MCF 10A (cell line): Measurements from ENCODE around the gene TEX52. TPM values are rescaled to one million over a fixed set of nuclear protein-coding genes. Genes with fewer than 3 reads are reported as not detected.

Source experiments
- Bru-seq: library from RNA; stranded (reverse); fragments of 400-500 nt; gene quantifications from one replicate; lab custom pipeline; 2021; lab: Mats Ljungman, UMichigan
- BruChase-seq, 2 experiments: library from RNA; stranded (reverse); fragments of 400-500 nt; gene quantifications; one replicate each; lab custom pipeline; 2021; lab: Mats Ljungman, UMichigan
- BruUV-seq: library from RNA; stranded (reverse); fragments of 400-500 nt; replicated peaks from 2 replicates; lab custom pipeline; 2021; lab: Mats Ljungman, UMichigan
- CTCF ChIA-PET: fragments of 300-600 bp; sonication (Branson Sonifier 250); formaldehyde crosslinking; extraction: SDS; loops from one replicate; lab custom pipeline; 2021; ENCODE audit warnings: antibody characterized with exemption, inconsistent platforms; lab: Yijun Ruan, JAX
- POLR2A ChIA-PET: fragments of 300-600, 350-650 bp; sonication (Branson Sonifier 250); formaldehyde crosslinking; extraction: SDS; loops from one replicate; lab custom pipeline; 2020; ENCODE audit warnings: antibody characterized with exemption, inconsistent platforms; lab: Yijun Ruan, JAX
- DNase-seq: peaks from one replicate; pipeline ENCODE4 v3.0.0-alpha.2; 2018; ENCODE audit not compliant: unreplicated experiment
- H3K27ac Mint-ChIP-seq: one replicate; pipeline ENCODE4 v1.8.0; 2022; ENCODE audit warnings: mild to moderate bottlenecking, low read depth, mixed read lengths; ENCODE audit not compliant: unreplicated experiment
- H3K27me3 Mint-ChIP-seq: one replicate; pipeline ENCODE4 v1.8.0; 2022; ENCODE audit warnings: mixed read lengths; ENCODE audit not compliant: insufficient read depth, unreplicated experiment
- H3K36me3 Mint-ChIP-seq: one replicate; pipeline ENCODE4 v1.8.0; 2022; ENCODE audit warnings: mild to moderate bottlenecking, moderate library complexity, mixed read lengths; ENCODE audit not compliant: insufficient read depth, unreplicated experiment
- H3K4me1 Mint-ChIP-seq: one replicate; pipeline ENCODE4 v1.8.0; 2022; ENCODE audit warnings: mixed read lengths; ENCODE audit not compliant: insufficient read depth, unreplicated experiment
- H3K4me3 Mint-ChIP-seq: one replicate; pipeline ENCODE4 v1.8.0; 2022; ENCODE audit warnings: mild to moderate bottlenecking, moderate library complexity, mixed read lengths; ENCODE audit not compliant: unreplicated experiment
- H3K9me3 Mint-ChIP-seq: one replicate; pipeline ENCODE4 v1.8.0; 2022; ENCODE audit warnings: mixed read lengths; ENCODE audit not compliant: unreplicated experiment
- intact Hi-C: fragments of 100-400 bp; cut with micrococcal nuclease; formaldehyde crosslinking; loops from 2 replicates; pipeline ENCODE4 v1.14.1; 2022
- long read RNA-seq: library from polyadenylated mRNA; stranded (forward); transcript quantifications from one replicate; pipeline ENCODE4 v2.0.0, GENCODE V29; 2022
- total RNA-seq: library from RNA; stranded (reverse); gene quantifications from 2 replicates; pipeline ENCODE4 v1.2.3, GENCODE V29; 2022
- TF ChIP-seq, protein P1 (sequence below): fragments of 200-600 bp; IDR thresholded peaks from one replicate; pipeline ENCODE4 v1.8.0; 2022; ENCODE audit warnings: antibody characterized with exemption, mild to moderate bottlenecking; ENCODE audit not compliant: unreplicated experiment

Gene TEX52
- total RNA-seq (not detected in 2 replicates), Bru-seq, nascent RNA (percentile 10 among the genes with signal in this experiment), BruChase-seq, experiment 1, labeled RNA remaining after a 6-hour chase (percentile 10 among the genes with signal in this experiment), BruChase-seq, experiment 2, labeled RNA remaining after a 2-hour chase (percentile 9 among the genes with signal in this experiment)
- long read RNA-seq, partial matches to known transcripts: 1 of 3 reads
- long read RNA-seq, other reads (novel, unspliced or antisense): 2 of 3 reads

DNA sequence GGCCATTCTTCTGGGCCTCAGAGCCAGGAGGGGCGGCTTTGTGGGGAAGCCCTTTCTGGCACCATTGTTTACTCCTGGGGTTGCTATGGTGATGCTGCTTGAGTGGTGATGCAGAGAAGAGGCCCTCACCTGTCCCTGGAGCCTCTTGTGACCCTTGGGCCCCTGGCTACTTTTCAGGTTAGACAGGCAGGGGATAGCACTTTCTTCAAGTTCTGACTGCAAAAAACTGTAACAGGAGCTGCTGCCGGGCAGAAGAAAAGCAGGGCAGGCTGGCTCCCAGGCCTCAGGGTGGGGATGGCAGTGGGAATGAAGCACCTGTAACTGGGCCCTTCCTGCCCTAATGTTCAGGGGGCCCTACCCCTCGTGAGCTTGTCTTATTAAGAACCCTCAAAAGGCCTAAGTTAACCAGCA, at the start of gene TEX52:
Gene TEX52 (minus strand): TSS at position 19 of the 411 bp plus-strand sequence. CDS start 13 bp downstream, at position 6.
- no peak within 1 kb of the TSS for H3K4me3 Mint-ChIP-seq
- no peak for DNase-seq
- CTCF ChIA-PET: no interaction called here
- H3K36me3 Mint-ChIP-seq: peaks cover 16% of the 10 kb centered on the region
- TF ChIP-seq, protein P1, sequence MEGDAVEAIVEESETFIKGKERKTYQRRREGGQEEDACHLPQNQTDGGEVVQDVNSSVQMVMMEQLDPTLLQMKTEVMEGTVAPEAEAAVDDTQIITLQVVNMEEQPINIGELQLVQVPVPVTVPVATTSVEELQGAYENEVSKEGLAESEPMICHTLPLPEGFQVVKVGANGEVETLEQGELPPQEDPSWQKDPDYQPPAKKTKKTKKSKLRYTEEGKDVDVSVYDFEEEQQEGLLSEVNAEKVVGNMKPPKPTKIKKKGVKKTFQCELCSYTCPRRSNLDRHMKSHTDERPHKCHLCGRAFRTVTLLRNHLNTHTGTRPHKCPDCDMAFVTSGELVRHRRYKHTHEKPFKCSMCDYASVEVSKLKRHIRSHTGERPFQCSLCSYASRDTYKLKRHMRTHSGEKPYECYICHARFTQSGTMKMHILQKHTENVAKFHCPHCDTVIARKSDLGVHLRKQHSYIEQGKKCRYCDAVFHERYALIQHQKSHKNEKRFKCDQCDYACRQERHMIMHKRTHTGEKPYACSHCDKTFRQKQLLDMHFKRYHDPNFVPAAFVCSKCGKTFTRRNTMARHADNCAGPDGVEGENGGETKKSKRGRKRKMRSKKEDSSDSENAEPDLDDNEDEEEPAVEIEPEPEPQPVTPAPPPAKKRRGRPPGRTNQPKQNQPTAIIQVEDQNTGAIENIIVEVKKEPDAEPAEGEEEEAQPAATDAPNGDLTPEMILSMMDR: no peak
- POLR2A ChIA-PET: interaction anchor here (0.7 kb wide), 1 partner anchor 33 kb away, joined by 3 read pairs; no protein-coding TSS in a partner anchor
- BruUV-seq: no TSS peak
- intact Hi-C loops: loop anchor here (10.0 kb wide), 1 partner anchor 178 kb away; no protein-coding TSS in a partner anchor
- H3K4me1 Mint-ChIP-seq: no peaks in the 10 kb centered on the region
- no peaks in the 10 kb centered on the region for H3K27me3 Mint-ChIP-seq
- no peaks in the 10 kb centered on the region for H3K9me3 Mint-ChIP-seq
- H3K27ac Mint-ChIP-seq: no peak within 1 kb of the TSS

DNA sequence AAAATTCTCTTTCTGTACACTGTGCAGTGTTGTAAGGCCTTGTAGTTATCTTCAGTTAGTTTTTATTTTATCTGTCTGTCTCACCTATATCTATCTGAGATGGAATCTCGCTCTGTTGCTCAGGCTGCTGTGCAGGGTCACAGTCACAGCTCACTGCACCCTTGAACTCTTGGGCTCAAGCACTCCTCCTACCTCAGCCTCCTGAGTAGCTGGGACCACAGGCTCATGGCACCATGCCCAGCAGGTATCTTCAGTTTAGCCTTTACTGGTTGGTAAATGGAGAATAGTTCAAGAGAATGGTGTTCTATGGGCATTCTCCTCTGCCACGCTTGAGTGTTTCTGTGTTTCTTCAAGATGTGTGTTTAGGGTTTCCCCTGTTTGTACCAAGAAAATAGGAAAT, 47.4 kb upstream of the TEX52 start:
- CTCF ChIA-PET: interaction anchor here (0.9 kb wide), 1 partner anchor 9 kb away, joined by 4 read pairs; no protein-coding TSS in a partner anchor
- BruUV-seq: no TSS peak
- intact Hi-C loops: no loop called here
- Mint-ChIP-seq H3K27ac (no peak overlapping the region), H3K4me3 (no peak overlapping the region), H3K4me1 (no peaks in the 10 kb centered on the region), H3K9me3 (no peaks in the 10 kb centered on the region), H3K36me3 (peaks cover 17% of the 10 kb centered on the region), H3K27me3 (no peaks in the 10 kb centered on the region)
- TF ChIP-seq, protein P1: no peak
- DNase-seq: no peak
- POLR2A ChIA-PET: no interaction called here

GRCh38 chr12:2902272-2902880, 45.5 kb upstream of the TEX52 start:
- no peak overlapping the region for H3K27ac Mint-ChIP-seq
- TF ChIP-seq, protein P1: no peak
- H3K4me3 Mint-ChIP-seq: no peak overlapping the region
- POLR2A ChIA-PET: interaction anchor here (0.6 to 0.7 kb wide), 2 partner anchors 25 to 139 kb away, joined by 3 read pairs; partner anchors contain the start of genes FOXM1 and RHNO1
- DNase-seq: no peak
- peaks cover 19% of the 10 kb centered on the region for H3K36me3 Mint-ChIP-seq
- no TSS peak for BruUV-seq
- H3K9me3 Mint-ChIP-seq: no peaks in the 10 kb centered on the region
- no peaks in the 10 kb centered on the region for H3K27me3 Mint-ChIP-seq
- H3K4me1 Mint-ChIP-seq: no peaks in the 10 kb centered on the region
- intact Hi-C loops: no loop called here
- CTCF ChIA-PET: no interaction called here

DNA sequence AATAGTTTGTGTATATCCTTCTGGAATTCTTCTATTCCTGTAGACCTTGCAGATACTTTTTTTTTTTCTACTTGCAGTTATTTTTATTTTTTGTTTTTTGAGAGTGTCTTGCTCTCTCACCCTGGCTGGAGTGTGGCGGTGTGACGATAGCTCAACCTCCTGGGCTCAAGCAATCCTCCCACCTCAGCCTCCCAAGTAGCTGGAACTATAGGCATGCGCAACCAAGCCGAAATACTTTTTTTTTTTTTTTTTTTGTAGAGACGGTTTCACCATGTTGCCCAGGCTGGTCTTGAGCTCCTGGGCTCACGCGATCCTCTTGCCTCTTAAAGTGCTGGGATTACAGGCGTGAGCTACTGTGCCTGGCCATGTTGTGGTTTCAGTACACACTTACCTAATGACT, 43.8 kb upstream of the TEX52 start:
- DNase-seq: no peak
- Mint-ChIP-seq H3K4me3 (no peak overlapping the region), H3K4me1 (no peaks in the 10 kb centered on the region), H3K9me3 (no peaks in the 10 kb centered on the region), H3K36me3 (peaks cover 9% of the 10 kb centered on the region), H3K27me3 (no peaks in the 10 kb centered on the region), H3K27ac (no peak overlapping the region)
- ChIA-PET CTCF (interaction anchor here (0.8 to 1.0 kb wide), 3 partner anchors 16 to 141 kb away, joined by 3 to 5 read pairs (median 3); no protein-coding TSS in a partner anchor), POLR2A (no interaction called here)
- TF ChIP-seq, protein P1: no peak
- intact Hi-C loops: no loop called here
- BruUV-seq: no TSS peak
